LNCAP (cell line): ENCODE results near the gene MAST4.

Source experiments
- TF ChIP-seq, protein P1 (sequence below): fragments of 450-650 bp; IDR thresholded peaks from 2 replicates; pipeline ENCODE4 v1.5.1; 2017; ENCODE audit warnings: mild to moderate bottlenecking

Gene MAST4

DNA sequence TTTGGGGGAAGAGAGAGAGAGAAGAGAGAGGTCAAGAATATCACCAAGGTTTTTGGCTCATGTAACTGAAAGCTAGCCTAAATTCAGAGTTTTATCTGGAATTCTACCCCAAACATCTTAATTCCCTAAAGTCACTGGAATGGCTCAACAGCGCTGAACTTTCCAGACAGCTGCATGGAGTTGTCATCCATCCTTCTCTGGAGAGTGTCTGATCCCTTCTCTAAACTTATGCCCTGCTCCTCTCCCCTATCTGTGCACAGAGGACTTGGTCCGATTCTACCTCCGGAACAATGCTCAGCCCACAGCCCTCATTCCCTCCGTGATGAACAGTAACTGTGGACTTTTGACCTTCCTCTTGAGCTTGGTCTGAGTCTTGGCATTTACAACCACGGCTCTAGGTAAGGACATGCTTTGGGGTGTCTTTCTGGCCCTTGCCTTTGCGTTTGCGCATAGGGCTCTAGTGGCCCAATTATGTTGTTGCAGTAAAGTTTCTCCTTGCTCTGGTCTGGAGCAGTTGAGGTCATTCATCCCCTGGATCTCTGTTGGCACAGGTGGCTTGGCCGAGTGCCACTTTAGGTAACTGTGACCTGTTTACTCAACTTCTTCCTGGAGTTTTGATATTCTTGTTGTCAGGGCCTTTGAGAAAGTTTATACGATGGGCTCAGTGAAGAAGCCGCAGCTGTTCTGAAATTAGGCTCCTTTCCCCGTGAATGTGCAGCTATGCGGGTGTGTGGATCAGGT, 618.7 kb downstream of the MAST4 start:
- TF ChIP-seq, protein P1, sequence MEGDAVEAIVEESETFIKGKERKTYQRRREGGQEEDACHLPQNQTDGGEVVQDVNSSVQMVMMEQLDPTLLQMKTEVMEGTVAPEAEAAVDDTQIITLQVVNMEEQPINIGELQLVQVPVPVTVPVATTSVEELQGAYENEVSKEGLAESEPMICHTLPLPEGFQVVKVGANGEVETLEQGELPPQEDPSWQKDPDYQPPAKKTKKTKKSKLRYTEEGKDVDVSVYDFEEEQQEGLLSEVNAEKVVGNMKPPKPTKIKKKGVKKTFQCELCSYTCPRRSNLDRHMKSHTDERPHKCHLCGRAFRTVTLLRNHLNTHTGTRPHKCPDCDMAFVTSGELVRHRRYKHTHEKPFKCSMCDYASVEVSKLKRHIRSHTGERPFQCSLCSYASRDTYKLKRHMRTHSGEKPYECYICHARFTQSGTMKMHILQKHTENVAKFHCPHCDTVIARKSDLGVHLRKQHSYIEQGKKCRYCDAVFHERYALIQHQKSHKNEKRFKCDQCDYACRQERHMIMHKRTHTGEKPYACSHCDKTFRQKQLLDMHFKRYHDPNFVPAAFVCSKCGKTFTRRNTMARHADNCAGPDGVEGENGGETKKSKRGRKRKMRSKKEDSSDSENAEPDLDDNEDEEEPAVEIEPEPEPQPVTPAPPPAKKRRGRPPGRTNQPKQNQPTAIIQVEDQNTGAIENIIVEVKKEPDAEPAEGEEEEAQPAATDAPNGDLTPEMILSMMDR, result no peak

- TF ChIP-seq, protein P1, result no peak
Measured at GRCh38 chr5:67215519-67216471, 619.6 kb downstream of the MAST4 start.

- TF ChIP-seq, protein P1, result no peak
Measured at GRCh38 chr5:67216564-67216963, 620.4 kb downstream of the MAST4 start.
